ENCODE results near the gene WDR18.

WDR18 gene

DNA sequence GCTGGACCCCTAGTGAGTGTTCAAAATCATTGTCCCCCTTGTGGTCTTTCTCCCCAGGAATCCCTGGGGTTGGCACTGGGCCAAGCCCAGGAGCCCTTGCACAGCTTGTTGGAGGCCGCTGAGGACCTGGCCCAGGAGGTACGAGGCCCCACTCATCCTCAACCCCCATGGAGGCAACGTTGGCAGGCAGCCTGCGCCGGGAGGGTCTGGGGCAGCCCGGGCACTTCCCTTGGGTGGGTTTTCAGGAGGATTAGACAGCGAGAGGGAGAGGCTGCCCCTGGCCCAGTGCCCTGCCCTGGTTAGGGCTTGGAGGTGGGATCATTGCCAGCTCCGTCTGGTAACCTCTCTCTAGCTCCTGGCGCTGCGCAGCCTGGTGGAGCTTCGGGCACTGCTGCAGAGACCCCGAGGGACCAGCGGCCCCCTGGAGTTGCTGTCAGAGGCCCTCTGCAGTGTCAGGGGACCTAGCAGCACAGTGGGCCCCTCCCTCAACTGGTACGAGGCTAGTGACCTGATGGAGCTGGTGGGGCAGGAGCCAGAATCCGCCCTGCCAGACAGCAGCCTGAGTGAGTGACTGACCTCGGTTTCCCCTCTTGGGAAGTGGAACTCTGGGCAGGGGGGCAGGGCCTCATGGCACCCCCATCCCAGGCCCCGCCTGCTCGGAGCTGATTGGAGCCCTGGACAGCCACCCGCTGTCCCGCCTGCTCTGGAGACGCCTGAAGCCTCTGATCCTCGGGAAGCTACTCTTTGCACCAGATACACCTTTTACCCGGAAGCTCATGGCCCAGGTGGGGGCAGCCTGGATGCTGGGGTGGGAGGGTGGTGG is 58.8 kb downstream of the WDR18 start:
- no peak for DNase-seq (ENCODE audit: low read depth)

Measured in HS-5 (cell line).